Articular chondrocyte of knee joint (primary cell): ENCODE measurements around the gene AKNAD1. TPM values are rescaled to one million over a fixed set of nuclear protein-coding genes. Genes with fewer than 3 reads are reported as not detected.

Source experiments
- total RNA-seq: library from RNA; depleted of rRNA; stranded (reverse); fragments of >200 nt; gene quantifications from 2 replicates; pipeline ENCODE4 v1.2.3, GENCODE V29; 2012

The AKNAD1 gene
- total RNA-seq: 0.39 and 0.65 TPM in 2 replicates

GRCh38 chr1:108856994-108857393 lies at the start of gene AKNAD1:
Gene AKNAD1 (minus strand): TSS chr1:108857094. CDS start chr1:108852664, 4,430 bp downstream.

Other genes starting within 250 kb of the AKNAD1 start
- gene HENMT1, start 196.0 kb downstream of the AKNAD1 start, total RNA-seq: 5.4 and 7.8 TPM in 2 replicates
- gene PRPF38B, start 164.8 kb downstream of the AKNAD1 start, total RNA-seq: 20.1 and 22.7 TPM in 2 replicates
- 0.13 and 0.22 TPM in 2 replicates for gene FNDC7, start 144.2 kb downstream of the AKNAD1 start, total RNA-seq
- gene STXBP3, start 110.4 kb downstream of the AKNAD1 start, total RNA-seq: 75.0 and 75.9 TPM in 2 replicates
- 41.8 and 43.5 TPM in 2 replicates for gene GPSM2, start 19.9 kb upstream of the AKNAD1 start, total RNA-seq
- 38.8 and 53.3 TPM in 2 replicates for gene CLCC1, start 106.4 kb upstream of the AKNAD1 start, total RNA-seq
- 17.0 and 25.1 TPM in 2 replicates for gene WDR47, start 185.0 kb upstream of the AKNAD1 start, total RNA-seq
- 95.5 and 127 TPM in 2 replicates for gene TAF13, start 218.9 kb upstream of the AKNAD1 start, total RNA-seq
- gene TMEM167B, start 233.7 kb upstream of the AKNAD1 start, total RNA-seq: 34.1 and 37.5 TPM in 2 replicates